Measurements from ENCODE around the gene NPC1L1.

The NPC1L1 gene

DNA sequence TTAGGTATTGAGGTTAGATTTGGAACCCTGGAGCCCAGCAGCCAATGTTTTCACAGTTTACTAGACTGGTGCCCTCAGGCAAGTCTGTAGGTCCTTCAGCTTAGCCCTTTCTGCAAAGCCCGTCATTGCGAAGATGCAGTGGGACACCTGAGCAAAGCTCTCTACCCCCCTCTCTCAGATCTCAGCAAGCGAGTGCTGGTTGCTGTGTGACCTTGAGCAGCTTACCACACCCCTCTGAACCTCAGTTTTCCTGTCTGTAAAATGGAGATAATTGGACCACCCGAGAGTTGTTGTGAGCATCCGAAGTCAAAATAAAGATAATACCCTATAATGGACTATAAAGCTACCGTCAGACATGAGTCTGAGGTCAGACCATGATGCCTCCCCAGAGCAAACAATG is 3.7 kb downstream of the NPC1L1 start:
- DNase-seq (ENCODE audit: low spot score) = no peak

DNA sequence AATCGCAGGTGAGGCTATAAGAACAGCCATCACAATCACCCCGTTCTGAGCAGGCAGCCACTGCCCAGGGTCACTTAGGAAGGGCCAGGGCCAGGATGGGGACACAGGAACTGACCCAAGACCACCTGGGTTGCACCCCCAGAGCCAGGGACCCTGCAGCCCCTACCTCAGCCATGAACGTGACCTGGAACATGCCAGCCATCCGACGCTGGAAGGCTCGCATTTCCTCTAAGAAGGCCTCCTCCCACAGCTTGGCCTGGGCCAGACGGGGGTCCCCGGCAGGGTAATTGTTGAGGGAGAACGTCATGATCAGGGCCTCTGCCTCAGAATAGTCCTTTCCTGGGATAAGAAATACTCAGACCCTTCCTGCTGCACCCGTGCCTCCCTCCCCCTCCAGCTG is 5.0 kb downstream of the NPC1L1 start:
- no peak for DNase-seq (ENCODE audit: low spot score)

DNA sequence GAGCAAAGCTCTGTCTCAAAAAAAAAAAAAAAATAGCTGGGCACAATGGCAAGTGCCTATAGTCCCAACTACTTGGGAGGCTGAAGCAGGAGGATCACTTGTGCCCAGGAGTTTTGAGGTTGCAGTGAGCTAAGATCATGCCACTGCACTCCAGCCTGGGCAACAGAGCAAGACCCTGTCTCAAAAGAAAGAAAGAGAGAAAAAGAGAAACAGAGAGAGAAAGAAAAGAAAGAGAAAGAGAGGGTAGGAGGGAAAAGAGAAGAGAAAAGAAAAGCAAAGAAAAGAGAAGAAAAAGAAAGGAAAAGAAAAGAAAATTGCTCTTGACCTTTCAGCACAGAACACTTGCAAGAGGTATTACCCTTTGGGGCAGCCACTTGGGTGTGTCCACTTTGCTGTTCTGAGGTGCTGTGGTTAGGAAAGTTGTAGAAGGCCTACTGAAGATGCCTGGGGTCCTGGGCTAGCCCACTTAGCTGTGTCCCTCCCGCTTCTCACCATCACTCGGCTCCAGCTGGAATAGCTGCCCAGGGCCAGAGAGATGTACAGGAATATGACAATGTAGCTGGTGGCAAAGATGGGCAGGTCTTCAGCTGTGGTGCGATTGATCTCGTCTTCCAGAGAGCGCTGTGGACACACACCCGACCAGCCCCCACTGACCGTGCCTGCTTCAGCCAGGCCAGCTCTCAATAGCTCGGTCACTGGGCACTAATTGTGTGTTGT is 5.6 kb downstream of the NPC1L1 start:
- DNase-seq (ENCODE audit: low spot score) = no peak

DNA sequence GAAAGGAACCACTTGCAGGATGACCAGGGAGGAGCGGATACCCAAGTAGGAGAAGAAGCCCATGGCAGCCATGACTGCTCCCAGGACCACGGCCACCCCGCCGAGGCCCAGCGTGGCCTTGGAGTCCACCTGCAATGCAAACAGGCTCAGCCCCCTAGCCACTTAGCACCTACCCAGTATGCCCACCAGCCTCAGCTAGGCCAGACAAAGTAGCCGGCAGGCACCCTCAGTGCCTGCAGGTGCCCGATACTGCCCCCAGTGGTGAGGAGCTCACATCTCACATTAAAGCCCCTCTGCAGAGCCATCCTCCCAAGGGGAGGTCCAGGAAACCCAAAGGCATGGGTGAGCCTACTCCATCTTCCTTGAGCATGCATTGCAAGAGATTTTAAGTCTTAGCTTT is 6.6 kb downstream of the NPC1L1 start:
- peak; percentile 7 for DNase-seq (ENCODE audit: low spot score)

DNA sequence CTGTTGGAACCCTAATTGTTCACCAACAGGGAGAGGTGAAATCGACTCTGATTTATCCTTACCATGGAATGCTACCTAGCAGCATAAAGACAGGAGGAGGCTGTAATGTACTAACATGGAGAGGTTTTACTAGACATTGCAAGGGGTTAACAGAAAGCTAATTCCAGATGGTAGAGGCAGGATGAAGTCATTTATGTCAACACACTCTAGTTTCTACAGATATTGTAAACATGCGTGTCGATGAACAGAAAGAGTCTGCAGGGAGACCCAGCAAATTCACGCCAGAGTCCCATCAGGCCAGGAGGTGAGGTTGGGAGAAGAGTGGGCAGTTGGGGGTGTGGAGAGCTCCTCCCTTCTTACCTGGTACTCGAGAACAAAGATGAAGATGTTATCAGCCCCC is 7.0 kb downstream of the NPC1L1 start:
- no peak for DNase-seq (ENCODE audit: low spot score)

DNA sequence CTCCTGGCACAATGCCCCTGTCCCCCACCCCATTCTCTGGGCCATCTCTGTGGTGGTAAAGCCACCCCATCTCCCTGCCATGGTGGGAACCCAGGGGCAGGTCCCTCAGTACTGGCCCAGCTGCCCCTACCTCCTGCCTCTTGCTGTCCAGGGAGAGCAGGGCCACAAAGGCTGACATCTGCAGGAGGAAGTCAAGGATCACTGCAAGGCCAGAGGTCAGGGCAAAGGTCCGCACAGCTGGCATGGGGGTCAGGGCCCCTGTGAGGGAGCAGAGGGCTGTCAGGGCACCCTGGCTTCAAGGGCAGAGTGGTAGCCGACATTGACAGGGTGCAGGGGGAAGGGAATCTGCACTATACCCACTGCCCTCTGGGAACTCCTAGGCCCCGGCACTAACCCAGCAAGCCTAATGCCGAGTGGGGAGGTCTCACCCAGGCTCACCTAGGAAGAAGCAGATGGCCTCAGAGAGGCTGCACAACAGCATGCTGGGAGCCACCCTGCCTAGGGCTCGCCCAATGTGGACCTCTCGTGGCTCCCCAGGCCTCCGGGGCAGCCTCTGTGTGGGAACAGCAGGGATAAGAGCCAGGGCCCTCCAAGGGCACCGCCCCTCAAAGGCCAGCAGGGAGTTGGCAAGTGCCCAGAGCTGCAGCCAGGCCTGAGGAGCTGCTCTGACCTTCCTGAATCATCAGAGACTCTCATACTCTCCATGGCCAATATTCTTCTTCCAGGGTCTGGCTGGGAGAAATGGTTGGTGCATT is 7.7 kb downstream of the NPC1L1 start:
- DNase-seq (ENCODE audit: low spot score) = no peak

DNA sequence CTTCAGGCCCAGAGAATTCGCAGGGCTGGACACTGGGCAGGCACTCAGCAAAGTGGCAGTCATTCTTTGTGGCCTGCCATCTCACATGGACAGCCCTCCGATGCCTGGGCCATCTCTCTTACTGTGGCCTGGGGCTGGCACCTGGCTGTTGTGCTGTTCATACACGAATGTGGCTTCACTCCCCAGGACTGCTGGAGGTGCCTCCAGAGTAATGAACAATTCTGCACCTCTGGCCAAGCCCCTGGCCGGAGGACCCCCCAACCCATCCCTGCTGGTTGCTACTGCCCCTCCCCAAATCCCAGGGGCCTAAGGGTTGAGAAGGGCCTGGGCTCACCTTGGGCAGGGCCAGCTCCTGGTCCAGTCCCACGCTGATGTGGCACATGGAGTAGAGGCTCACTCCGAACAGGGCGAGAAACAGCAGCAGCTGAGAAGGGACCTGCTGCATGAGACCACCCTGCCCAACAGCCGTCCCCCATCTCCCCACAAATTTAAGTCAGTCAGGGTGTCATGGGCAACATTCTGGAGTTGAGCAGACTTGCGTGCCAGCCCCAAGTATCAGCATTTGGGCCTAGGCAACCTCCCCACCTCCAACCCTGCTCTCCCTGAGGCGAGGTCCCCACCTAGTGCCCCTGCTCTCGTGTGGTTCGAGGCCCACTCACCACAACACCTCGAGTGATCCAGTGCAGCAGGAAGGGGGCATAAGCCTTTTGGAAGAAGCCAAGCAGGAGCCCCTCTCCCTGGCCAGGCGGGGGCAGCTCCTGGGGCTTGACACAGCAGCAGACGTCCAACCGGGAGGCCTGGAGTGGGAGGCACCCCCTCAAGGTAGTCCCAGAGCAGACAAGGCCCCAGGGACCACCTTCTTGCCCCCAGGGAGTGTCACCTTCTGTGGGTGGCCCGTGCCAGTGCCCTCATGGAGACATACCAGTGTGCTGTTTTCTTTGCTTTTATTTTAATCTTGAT is 9.4 kb downstream of the NPC1L1 start:
- no peak for DNase-seq (ENCODE audit: low spot score)

DNA sequence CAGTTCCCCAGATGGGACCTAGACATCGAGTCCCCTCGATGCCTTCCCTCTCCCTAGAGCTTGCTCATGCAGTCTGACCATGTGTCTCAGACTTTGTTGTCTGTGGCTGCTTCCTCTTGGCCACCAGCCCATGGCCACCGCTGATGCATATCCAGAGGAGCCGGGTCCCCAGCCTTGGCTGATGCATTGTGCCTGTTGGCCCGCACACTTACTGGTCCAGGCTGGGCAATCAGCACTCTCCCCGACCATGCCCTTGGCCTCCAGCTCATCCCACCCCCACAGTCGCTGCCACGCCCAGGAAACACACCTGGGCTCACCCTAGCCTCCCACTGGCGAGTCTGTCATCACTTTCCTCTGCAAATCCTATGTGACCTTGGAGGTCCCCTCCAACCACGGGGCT is 10.1 kb downstream of the NPC1L1 start:
- no peak for DNase-seq (ENCODE audit: low spot score)

DNA sequence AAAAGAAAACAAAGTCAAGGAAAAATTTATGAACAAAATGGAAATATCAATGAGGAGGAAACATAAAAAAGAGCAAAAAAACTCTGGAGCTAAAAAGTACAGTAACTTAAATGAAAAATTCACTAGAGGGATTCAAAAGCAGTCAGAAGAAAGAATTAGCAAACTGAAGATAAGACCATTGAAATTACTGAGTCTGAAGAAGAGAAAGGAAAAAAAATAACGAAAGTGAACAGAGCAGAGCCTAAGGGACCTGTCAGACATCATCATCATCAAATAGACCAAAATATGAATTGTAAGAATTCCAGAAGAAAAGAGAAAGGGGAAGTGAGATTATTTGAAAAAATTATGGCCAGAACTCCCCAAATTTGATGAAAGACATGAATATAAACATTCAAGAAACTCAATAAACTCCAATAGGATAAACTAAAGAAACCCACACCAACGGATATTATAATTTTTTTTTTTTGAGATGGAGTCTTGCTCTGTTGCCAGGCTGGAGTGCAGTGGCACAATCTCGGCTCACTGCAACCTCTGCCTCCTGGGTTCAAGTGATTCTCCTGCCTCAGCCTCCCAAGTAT is 16.2 kb downstream of the NPC1L1 start:
- DNase-seq (ENCODE audit: low spot score) = no peak

DNA sequence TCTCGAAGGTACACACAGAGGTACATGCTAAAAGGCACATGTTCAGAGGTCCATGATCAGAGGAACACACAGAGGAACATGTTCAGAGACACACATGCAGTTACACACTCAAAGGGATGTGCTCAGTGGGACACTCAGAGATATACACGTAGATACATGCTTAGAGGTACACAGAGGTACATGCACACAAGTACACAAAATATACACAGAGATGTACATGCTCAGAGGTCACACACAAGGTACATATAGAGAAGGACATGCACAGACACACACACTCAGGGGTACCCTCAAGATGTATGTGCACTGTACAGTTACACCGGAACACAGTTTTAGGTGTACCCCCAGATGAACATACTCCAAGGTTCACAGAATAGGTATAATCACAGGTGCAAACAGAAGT is 18.8 kb downstream of the NPC1L1 start:
- DNase-seq (ENCODE audit: low spot score) = no peak

DNA sequence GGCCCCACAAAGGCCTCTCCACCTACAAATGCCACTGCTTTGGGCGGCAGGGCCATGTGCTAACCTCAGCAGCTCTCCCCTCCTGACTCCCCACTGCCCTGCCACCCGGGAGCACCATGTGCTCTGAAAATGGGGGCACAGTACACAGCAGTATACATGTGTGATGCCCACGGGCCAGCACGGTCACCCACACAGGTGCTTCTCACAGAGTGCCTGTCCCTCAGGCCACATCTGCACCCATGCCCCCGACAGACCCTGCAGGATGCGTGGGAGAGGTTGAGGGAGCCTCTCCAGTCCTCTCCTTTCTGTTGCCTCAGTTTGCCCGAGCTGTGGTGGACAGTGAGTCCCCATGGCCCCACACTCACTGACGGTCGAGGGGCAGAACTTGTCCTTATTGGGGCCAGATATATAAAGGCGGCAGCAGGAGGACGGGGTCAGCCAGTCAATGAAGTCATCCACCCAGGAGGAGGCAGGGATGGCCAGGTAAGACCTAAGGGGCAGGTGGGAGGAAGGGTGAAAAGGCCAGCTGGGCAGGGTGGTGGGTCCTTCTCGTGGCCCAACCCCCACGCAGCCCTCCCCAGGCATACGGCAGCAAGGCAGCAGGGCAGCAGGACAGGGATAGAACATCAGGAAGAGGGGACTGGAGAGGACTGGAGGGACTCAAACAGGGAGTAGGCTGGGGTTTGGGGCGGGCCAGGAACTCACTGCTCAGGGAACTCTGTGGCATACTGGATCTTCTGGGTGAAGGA is 19.6 kb downstream of the NPC1L1 start:
- DNase-seq (ENCODE audit: low spot score) = no peak

DNA sequence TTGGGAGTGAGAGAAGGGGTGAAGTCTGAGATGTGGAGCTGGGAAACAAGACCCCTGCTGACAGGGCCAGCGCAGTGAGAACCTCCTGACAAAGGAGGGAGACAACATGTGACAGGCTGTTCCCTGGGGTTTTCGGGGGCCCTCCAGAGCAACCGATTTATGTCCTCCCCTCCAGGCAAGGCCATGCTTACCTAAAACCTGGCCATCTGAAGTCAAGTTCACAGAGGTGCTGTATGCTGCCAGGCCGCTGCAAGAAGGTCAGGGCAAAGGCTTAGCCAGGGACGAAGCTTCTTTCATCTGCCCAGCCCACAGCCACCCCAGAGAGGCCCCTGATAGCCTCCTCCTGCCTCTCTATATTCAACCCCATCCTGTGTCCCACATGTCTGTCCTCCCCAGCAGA is 20.6 kb downstream of the NPC1L1 start:
- no peak for DNase-seq (ENCODE audit: low spot score)

DNA sequence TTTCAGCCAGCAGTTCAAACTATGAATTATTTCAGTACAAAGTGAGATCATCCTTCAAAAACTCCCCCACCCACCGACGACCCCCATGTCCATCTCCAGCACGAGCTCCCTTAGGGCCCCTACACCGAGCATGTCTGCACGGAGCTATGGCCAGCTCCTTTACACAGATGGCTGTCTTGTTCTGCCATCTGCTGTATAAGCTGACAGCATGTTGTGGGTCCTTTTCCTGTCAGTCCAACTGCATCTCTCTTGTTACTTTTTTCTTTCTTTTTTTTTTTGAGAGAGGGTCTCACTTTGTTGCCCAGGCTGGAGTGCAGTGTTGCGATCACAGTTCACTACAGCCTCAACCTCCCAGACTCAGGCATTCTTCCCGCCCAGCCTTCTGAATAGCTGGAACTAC is 21.6 kb downstream of the NPC1L1 start:
- no peak for DNase-seq (ENCODE audit: low spot score)

DNA sequence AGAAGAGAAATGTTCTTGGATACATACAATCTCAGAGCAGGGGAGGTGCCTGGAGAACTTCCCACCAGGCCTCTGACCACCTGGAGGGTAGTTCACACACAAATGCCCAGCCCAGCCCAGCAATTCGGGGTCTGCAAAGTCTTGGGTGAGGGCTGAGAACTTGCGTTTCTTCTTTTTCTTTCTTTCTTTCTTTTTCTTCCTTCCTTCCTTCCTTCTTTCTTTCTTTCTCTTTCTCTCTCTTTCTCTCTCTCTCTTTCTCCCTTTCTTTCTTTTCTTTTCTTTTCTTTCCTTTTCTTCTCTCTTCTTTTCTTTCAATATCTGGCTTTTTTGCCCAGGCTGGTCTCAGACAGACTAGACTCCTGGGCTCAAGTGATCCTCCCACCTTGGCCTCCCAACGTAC is 22.4 kb downstream of the NPC1L1 start:
- no peak for DNase-seq (ENCODE audit: low spot score)

DNA sequence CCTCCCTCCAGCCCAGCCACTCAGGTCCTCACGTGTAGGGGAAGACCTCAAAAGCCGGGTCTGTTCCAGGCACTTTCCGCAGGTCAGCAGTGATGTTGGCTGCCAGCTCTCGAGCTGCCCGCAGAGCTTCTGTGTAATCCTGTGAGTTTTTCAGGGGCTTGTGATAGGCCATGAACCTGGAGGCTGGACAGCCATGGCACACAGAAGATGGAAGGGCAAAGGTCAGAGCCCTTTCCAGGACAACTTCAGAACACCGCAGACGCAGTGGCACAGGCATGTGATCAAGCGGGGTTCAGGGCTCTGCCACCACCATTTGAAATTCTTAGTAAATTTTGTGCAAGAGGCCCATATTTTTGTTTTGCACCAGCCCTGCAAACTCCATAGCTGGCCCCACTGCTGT is 24.0 kb downstream of the NPC1L1 start:
- DNase-seq (ENCODE audit: low spot score) = no peak

DNA sequence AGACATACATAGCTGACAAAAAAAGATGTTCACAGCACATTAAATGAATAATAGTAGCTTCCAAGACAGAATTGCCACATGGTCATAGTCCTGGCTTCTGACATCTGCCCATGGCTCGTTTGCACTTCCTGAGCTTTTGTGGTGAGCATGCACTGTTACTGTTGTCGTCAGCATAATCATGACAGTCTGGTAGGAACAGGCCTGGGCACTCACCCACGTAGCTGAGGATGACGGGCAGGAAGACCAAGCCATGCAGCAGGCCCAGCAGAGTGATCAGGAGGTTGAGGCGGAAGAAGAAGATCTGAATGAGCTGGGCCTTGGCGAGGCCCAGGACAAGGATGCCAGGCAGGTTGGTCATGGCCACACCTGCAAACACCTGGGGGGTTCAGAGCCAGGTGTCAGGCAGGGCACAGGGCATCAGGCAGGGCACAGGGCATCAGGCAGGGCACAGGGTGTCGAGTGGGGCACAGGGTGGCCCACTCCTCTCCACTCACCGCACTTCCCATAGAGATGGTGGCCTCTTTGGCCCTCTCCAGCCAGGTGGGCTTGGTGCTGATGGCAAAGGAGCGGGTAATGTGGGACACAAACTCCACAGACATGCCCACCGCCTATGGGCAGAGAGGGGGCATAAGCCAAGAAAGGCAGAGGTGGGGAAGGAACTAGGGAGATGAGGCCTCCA is 25.4 kb downstream of the NPC1L1 start:
- no peak for DNase-seq (ENCODE audit: low spot score)

DNA sequence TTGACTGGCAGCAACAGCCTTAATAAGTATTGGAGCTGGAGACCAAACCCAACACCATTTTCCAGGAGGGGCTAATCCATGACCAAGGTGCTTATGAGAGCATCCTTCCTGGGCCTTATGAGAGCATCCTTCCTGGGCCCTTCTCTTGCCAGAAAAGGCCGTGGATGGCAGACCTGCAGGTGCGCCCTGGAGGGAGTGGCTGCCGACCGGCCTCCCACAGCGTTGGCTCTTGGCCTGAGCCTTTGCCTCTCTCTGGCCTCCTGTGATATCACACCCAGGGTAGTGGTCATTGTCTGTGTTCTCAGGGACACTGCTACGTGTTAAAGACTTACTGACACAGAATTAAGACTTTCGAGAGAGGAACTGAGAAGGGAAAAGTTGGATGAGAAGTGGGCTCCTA is 28.4 kb downstream of the NPC1L1 start:
- no peak for DNase-seq (ENCODE audit: low spot score)

DNA sequence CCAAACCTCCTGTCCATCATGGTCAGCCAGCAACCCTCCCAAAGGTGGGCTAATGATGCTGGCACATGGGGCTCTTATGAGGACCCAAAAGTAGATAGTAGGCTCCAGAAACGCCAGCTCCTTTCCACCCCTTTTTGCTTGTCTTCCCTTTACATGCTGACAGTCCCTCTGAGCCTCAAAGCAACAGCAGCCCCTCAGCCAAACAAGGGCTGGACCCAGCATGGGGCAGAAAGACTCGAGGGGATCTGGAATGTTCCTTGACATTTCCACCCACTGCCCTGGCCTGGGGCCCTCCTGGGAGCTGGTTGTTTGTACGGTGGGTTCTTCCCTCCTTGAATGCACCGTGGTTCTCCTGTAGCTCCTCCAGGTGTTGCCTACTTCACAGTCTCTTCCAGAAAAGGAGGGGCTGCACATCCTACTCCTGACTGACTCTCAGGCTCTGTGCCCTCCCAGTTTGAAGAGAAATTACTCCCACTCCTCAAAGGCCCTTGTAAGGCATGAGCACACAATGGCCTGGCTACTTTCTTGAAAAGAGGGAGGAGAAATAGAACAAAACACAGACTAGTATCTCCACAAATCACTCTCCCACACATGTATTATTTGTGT is 29.2 kb downstream of the NPC1L1 start:
- DNase-seq (ENCODE audit: low spot score) = no peak

DNA sequence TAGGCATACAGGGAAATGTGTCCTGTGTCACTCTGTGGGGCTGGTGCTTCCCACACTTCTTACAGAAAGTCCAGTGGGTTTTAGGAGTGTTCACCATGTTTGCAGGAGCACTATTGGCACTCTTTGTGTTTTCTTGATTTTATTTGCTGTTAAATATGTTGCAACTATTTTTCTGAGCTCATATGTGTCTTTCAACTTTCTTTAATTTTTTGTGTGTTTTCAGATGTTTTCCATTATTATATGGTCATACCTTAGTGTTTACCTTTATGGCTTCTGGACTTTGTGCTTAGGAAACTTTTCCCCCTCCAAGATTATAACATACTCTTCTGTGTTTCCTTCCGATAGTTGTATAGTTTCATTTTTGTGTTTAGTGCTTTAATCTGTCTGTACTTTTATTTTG is 29.9 kb downstream of the NPC1L1 start:
- no peak for DNase-seq (ENCODE audit: low spot score)

DNA sequence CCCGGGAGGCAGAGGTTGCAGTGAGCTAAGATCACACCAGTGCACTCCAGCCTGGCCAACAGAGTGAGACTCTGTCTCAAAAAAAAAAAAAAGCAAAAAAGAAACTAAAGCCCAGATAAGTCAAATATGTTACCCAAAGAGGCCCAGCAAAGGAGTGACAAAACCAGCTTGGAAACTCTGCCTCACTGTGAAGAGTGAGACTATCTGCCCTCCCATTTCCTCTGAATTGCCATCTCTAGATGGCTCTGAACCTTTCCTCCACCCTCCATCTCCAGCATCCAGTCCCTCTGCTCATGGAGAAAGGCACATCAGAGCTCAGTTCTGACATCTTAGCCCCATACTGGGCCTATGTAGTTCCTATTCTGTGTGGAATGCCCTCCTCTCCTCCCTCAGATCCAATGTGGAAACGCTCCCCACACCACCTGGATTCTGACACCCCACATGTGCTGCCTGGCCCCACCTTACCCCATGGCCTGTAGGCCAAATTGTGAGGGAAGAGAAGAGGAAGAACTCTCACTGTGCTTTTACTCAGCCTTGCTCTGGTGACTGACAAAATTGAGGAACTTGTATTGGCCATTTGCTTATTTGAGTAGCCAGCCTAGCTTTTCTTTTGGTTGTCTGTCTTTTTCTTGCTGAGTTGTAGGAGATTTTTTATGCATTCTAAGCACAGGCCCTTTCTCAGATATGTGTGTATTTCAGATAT is 32.7 kb downstream of the NPC1L1 start:
- DNase-seq (ENCODE audit: low spot score) = no peak

Measured in globus pallidus (tissue), 1 donor.